Ishikawa (cell line): Measurements from ENCODE around the gene KRT23.

Source experiments
- CEBPB ChIP-seq: IDR thresholded peaks from 2 replicates; pipeline ENCODE4 v1.6.1; 2012
- CREB1 ChIP-seq: IDR thresholded peaks from 2 replicates; pipeline ENCODE4 v1.6.1; 2012; ENCODE audit warnings: low read depth
- EGR1 ChIP-seq: IDR thresholded peaks from 2 replicates; pipeline ENCODE4 v1.6.1; 2012
- EP300 ChIP-seq: IDR thresholded peaks from 2 replicates; pipeline ENCODE4 v1.6.1; 2012; ENCODE audit warnings: borderline replicate concordance
- FOXM1 ChIP-seq: IDR thresholded peaks from 2 replicates; pipeline ENCODE4 v1.6.1; 2012; ENCODE audit warnings: low read depth, borderline replicate concordance
- MAX ChIP-seq: IDR thresholded peaks from 2 replicates; pipeline ENCODE4 v1.6.1; 2012
- NFIC ChIP-seq: IDR thresholded peaks from 2 replicates; pipeline ENCODE4 v1.6.1; 2012
- RAD21 ChIP-seq: IDR thresholded peaks from 2 replicates; pipeline ENCODE4 v1.6.1; 2012; ENCODE audit warnings: low read depth
- REST ChIP-seq: IDR thresholded peaks from 2 replicates; pipeline ENCODE4 v1.6.1; 2012; ENCODE audit warnings: low read depth, mild to moderate bottlenecking
- TAF1 ChIP-seq: IDR thresholded peaks from 2 replicates; pipeline ENCODE4 v1.6.1; 2012; ENCODE audit warnings: low read depth, mild to moderate bottlenecking
- TCF12 ChIP-seq: IDR thresholded peaks from 2 replicates; pipeline ENCODE4 v1.6.1; 2012; ENCODE audit warnings: low read depth
- TEAD4 ChIP-seq: IDR thresholded peaks from 2 replicates; pipeline ENCODE4 v1.6.1; 2012
- USF1 ChIP-seq: IDR thresholded peaks from 2 replicates; pipeline ENCODE4 v1.6.1; 2012
- YY1 ChIP-seq: IDR thresholded peaks from 2 replicates; pipeline ENCODE4 v1.6.1; 2012; ENCODE audit warnings: low read depth
- ZBTB7A ChIP-seq: IDR thresholded peaks from 2 replicates; pipeline ENCODE4 v1.6.1; 2012; ENCODE audit warnings: low read depth

KRT23 gene

GRCh38 chr17:40956401-40957254 is 19.2 kb upstream of the KRT23 start:
- TF ChIP-seq ZBTB7A (no peak), TCF12 (peak; percentile 90), YY1 (no peak), USF1 (no peak), CREB1 (no peak), NFIC (peak; percentile 62), TAF1 (no peak), REST (no peak), MAX (peak; percentile 17; the same call in 1 of the 2 replicates), TEAD4 (peak; percentile 91), RAD21 (no peak), FOXM1 (peak; percentile 86), EGR1 (0 out of 2 replicates have a peak, but pooled peaks have one; percentile 25), EP300 (peak; percentile 94), CEBPB (peak; percentile 94)

- TF ChIP-seq EP300 (no peak), EGR1 (no peak), CEBPB (no peak)
Measured at GRCh38 chr17:40953881-40954280, 16.4 kb upstream of the KRT23 start.

GRCh38 chr17:40952661-40953060 is 15.2 kb upstream of the KRT23 start:
- 0 out of 2 replicates have a peak, but pooled peaks have one; percentile 31 for TF ChIP-seq TCF12
- TF ChIP-seq REST: no peak

GRCh38 chr17:40952154-40952553 is 14.7 kb upstream of the KRT23 start:
- TF ChIP-seq NFIC: no peak
- no peak for TF ChIP-seq ZBTB7A
- TF ChIP-seq MAX: no peak
- TF ChIP-seq FOXM1: no peak
- no peak for TF ChIP-seq USF1
- no peak for TF ChIP-seq RAD21
- TF ChIP-seq TEAD4: no peak
- TF ChIP-seq REST: no peak
- no peak for TF ChIP-seq EGR1
- TF ChIP-seq EP300: no peak
- TF ChIP-seq TCF12: no peak
- no peak for TF ChIP-seq TAF1
- no peak for TF ChIP-seq YY1
- TF ChIP-seq CEBPB: no peak
- no peak for TF ChIP-seq CREB1
